IMR-90 (cell line): Measurements from ENCODE around the gene ESR1. TPM values are rescaled to one million over a fixed set of nuclear protein-coding genes. Genes with fewer than 3 reads are reported as not detected.

Experiments
- ATAC-seq: fragments of 200-7000 bp; cut with Tn5 transposase; 2 replicates; pipeline ENCODE4 v1.9.1; 2020; ENCODE audit warnings: low read depth, mild to moderate bottlenecking, moderate library complexity
- BruUV-seq: library from RNA; stranded (reverse); fragments of 400-500 nt; replicated peaks from 2 replicates; lab custom pipeline; 2021; lab: Mats Ljungman, UMichigan
- CTCF ChIA-PET: fragments of 300-600 bp; formaldehyde crosslinking; extraction: SDS; loops from one replicate; lab custom pipeline; 2021; ENCODE audit warnings: antibody characterized with exemption; lab: Yijun Ruan, JAX
- POLR2A ChIA-PET: fragments of 300-600 bp; sonication (Branson Sonifier 250); formaldehyde crosslinking; loops from one replicate; lab custom pipeline; 2022; ENCODE audit warnings: antibody characterized with exemption; ENCODE audit not compliant: unreplicated experiment; lab: Charles Lee
- DNase-seq: peaks from one replicate; pipeline ENCODE4 v3.0.0; 2013
- H2AFZ ChIP-seq: replicated peaks from 2 replicates; pipeline ENCODE3; 2013; ENCODE audit warnings: low read length, mild to moderate bottlenecking; ENCODE audit not compliant: poor library complexity
- H2AK5ac ChIP-seq: 2 replicates; pipeline ENCODE4 v1.6.1; 2013; ENCODE audit warnings: low read depth, low read length, inconsistent platforms
- H2AK9ac ChIP-seq: replicated peaks from 2 replicates; pipeline ENCODE3; 2013; ENCODE audit warnings: mild to moderate bottlenecking, low read depth, low read length, moderate library complexity; ENCODE audit not compliant: poor library complexity
- H2BK120ac ChIP-seq: 2 replicates; pipeline ENCODE4 v1.6.1; 2013; ENCODE audit warnings: low read depth, low read length, inconsistent platforms
- H2BK15ac ChIP-seq: 3 replicates; pipeline ENCODE4 v1.6.1; 2013; ENCODE audit warnings: low read depth, low read length, inconsistent platforms
- H2BK20ac ChIP-seq: 2 replicates; pipeline ENCODE4 v1.6.1; 2013; ENCODE audit warnings: low read depth, mild to moderate bottlenecking, inconsistent platforms, low read length, moderate library complexity
- H2BK5ac ChIP-seq: 2 replicates; pipeline ENCODE4 v1.6.1; 2013; ENCODE audit warnings: mild to moderate bottlenecking, low read depth, low read length, inconsistent platforms; ENCODE audit not compliant: poor library complexity, severe bottlenecking
- H3K14ac ChIP-seq: replicated peaks from 2 replicates; pipeline ENCODE4 v1.6.1; 2013; ENCODE audit warnings: low read depth, low read length, inconsistent platforms
- H3K18ac ChIP-seq: 2 replicates; pipeline ENCODE4 v1.6.1; 2013; ENCODE audit warnings: low read depth, low read length, control low read depth
- H3K23ac ChIP-seq: 2 replicates; pipeline ENCODE4 v1.6.1; 2013; ENCODE audit warnings: low read depth, low read length, inconsistent platforms
- H3K27ac ChIP-seq: 2 replicates; pipeline ENCODE4 v1.5.1; 2013; ENCODE audit warnings: mild to moderate bottlenecking, control low read depth, low read length; ENCODE audit not compliant: insufficient read depth
- H3K27me3 ChIP-seq: 2 replicates; pipeline ENCODE4 v1.6.1; 2013; ENCODE audit warnings: low read length; ENCODE audit not compliant: control insufficient read depth, insufficient read depth
- H3K36me3 ChIP-seq: 2 replicates; pipeline ENCODE4 v1.6.1; 2013; ENCODE audit warnings: low read length, mixed read lengths; ENCODE audit not compliant: control insufficient read depth, insufficient read depth
- H3K4ac ChIP-seq: 2 replicates; pipeline ENCODE4 v1.6.1; 2013; ENCODE audit warnings: low read depth, low read length, inconsistent platforms
- H3K4me1 ChIP-seq: 2 replicates; pipeline ENCODE4 v1.6.1; 2013; ENCODE audit warnings: low read length, mixed read lengths; ENCODE audit not compliant: control insufficient read depth, insufficient read depth
- H3K4me2 ChIP-seq: 2 replicates; pipeline ENCODE4 v1.6.1; 2013; ENCODE audit warnings: low read depth, mild to moderate bottlenecking, control low read depth, low read length, moderate library complexity
- H3K4me3 ChIP-seq: 2 replicates; pipeline ENCODE4 v1.5.1; 2013; ENCODE audit warnings: low read depth, mild to moderate bottlenecking, control low read depth, low read length, moderate library complexity; ENCODE audit not compliant: insufficient read depth
- H3K56ac ChIP-seq: 2 replicates; pipeline ENCODE4 v1.6.1; 2013; ENCODE audit warnings: low read length, inconsistent platforms; ENCODE audit not compliant: insufficient read depth; ENCODE audit errors: extremely low read depth
- H3K79me1 ChIP-seq, 2 experiments: 2 replicates each; pipeline ENCODE4 v1.6.1; 2013; ENCODE audit warnings: low read length in 2 of 2, inconsistent platforms in 1 of 2, low read depth in 1 of 2
- H3K9ac ChIP-seq: 2 replicates; pipeline ENCODE4 v1.6.1; 2013; ENCODE audit warnings: low read depth, low read length, control low read depth
- H3K9me1 ChIP-seq: 2 replicates; pipeline ENCODE4 v1.6.1; 2013; ENCODE audit warnings: low read length, inconsistent platforms; ENCODE audit not compliant: insufficient read depth
- H3K9me3 ChIP-seq: 2 replicates; pipeline ENCODE4 v1.6.1; 2013; ENCODE audit warnings: low read length; ENCODE audit not compliant: control insufficient read depth, insufficient read depth
- H4K20me1 ChIP-seq: 2 replicates; pipeline ENCODE4 v1.6.1; 2013; ENCODE audit warnings: low read length, inconsistent platforms; ENCODE audit not compliant: insufficient read depth
- H4K5ac ChIP-seq: 2 replicates; pipeline ENCODE4 v1.6.1; 2013; ENCODE audit warnings: mild to moderate bottlenecking, low read depth, low read length, control low read depth
- H4K8ac ChIP-seq, 2 experiments: 2 replicates each; pipeline ENCODE4 v1.6.1; 2013; ENCODE audit warnings: low read depth in 2 of 2, low read length in 2 of 2, control low read depth in 1 of 2, inconsistent platforms in 1 of 2
- H4K91ac ChIP-seq: 2 replicates; pipeline ENCODE4 v1.6.1; 2013; ENCODE audit warnings: low read depth, low read length, inconsistent platforms; ENCODE audit not compliant: insufficient read depth
- BHLHE40 ChIP-seq: fragments of 150-350 bp; IDR thresholded peaks from 2 replicates; pipeline ENCODE4 v1.6.1; 2016; ENCODE audit warnings: mild to moderate bottlenecking, low read depth, low read length
- CEBPB ChIP-seq: IDR thresholded peaks from 2 replicates; pipeline ENCODE4 v1.6.1; 2012; ENCODE audit warnings: low read depth, low read length, improper control_type of control experiment
- CTCF ChIP-seq: conservative IDR thresholded peaks from 2 replicates; pipeline ENCODE4 v1.5.1; 2012; ENCODE audit warnings: mild to moderate bottlenecking, low read depth, low read length, improper control_type of control experiment
- ELK1 ChIP-seq: fragments of 150-350 bp; IDR thresholded peaks from 2 replicates; pipeline ENCODE4 v1.6.1; 2016; ENCODE audit warnings: low read depth, mild to moderate bottlenecking, low read length, moderate library complexity, borderline replicate concordance
- MAFK ChIP-seq: IDR thresholded peaks from 2 replicates; pipeline ENCODE4 v1.6.1; 2012; ENCODE audit warnings: low read depth, low read length, improper control_type of control experiment
- MXI1 ChIP-seq: IDR thresholded peaks from 2 replicates; pipeline ENCODE4 v1.6.1; 2012; ENCODE audit warnings: low read depth, mild to moderate bottlenecking, low read length, moderate library complexity, borderline replicate concordance
- NFE2L2 ChIP-seq: fragments of 150-350 bp; IDR thresholded peaks from 2 replicates; pipeline ENCODE4 v1.6.1; 2016; ENCODE audit warnings: low read depth, mild to moderate bottlenecking, low read length
- POLR2A ChIP-seq: IDR thresholded peaks from 2 replicates; pipeline ENCODE4 v1.6.1; 2012; ENCODE audit warnings: mild to moderate bottlenecking, low read depth, low read length
- RCOR1 ChIP-seq: IDR thresholded peaks from 2 replicates; pipeline ENCODE4 v1.6.1; 2012; ENCODE audit warnings: mild to moderate bottlenecking, low read length, improper control_type of control experiment; ENCODE audit not compliant: insufficient replicate concordance
- USF2 ChIP-seq: fragments of 150-350 bp; IDR thresholded peaks from 2 replicates; pipeline ENCODE4 v1.6.1; 2017; ENCODE audit warnings: mild to moderate bottlenecking, antibody characterized with exemption, low read length, low read depth
- WGBS, 2 experiments: methylation state at CpG; one replicate each; pipeline versions ENCODE4 v1.1.5 to v1.1.7; 2013; ENCODE audit warnings: missing lambda C conversion rate in 2 of 2; ENCODE audit not compliant: insufficient read length in 1 of 2; ENCODE audit errors: extremely low coverage in 2 of 2; 5-methylcytosine and 5-hydroxymethylcytosine counted together
- dilution Hi-C: fragments of 300-500 bp; cut with HindIII; formaldehyde crosslinking; loops from one replicate; pipeline ENCODE4 v1.14.3; 2018; ENCODE audit warnings: low sequenced_read_pairs; ENCODE audit not compliant: unreplicated experiment
- in situ Hi-C: fragments of 300-500 bp; cut with MboI; formaldehyde crosslinking; loops from 3 replicates; pipeline ENCODE4 v1.14.3; 2019; ENCODE audit warnings: low sequenced_read_pairs, inconsistent platforms, mixed read lengths
- intact Hi-C: fragments of 100-400 bp; cut with micrococcal nuclease; formaldehyde crosslinking; loops from 2 replicates; pipeline ENCODE4 v1.10.0; 2022
- polyA plus RNA-seq, 3 experiments: library from polyadenylated mRNA; depleted of rRNA; stranded (reverse); fragments of >200 nt; gene quantifications; 2 replicates each; pipeline ENCODE4 v1.2.3, GENCODE V29; 2012; ENCODE audit warnings: low replicate concordance in 1 of 3
- total RNA-seq: library from RNA; depleted of rRNA; stranded (reverse); fragments of >200 nt; gene quantifications from 2 replicates; pipeline ENCODE4 v1.2.3, GENCODE V29; 2012

Gene ESR1
- total and polyA plus RNA-seq, 2 of the 4 experiments (the other 2 are of a cell fraction): not detected

GRCh38 chr6:152170702-152171667 lies 363.5 kb downstream of the ESR1 start:
- Histone ChIP-seq H2BK5ac (no peak overlapping the region), H3K4me3 (no peak overlapping the region), H3K4me2 (peak overlapping the region; percentile 1; the same call in 1 of the 2 replicates), H3K9ac (no peak overlapping the region), H2BK20ac (no peak overlapping the region), H2AK9ac (no peak overlapping the region), H2BK15ac (no peak overlapping the region), H4K5ac (no peak overlapping the region), H3K27me3 (no peaks in the 10 kb centered on the region), H2BK120ac (no peak overlapping the region), H3K79me1 (peaks cover 0 to 5% of the 10 kb centered on the region in 2 experiments; a peak in 1 of 4 replicates), H4K20me1 (no peaks in the 10 kb centered on the region), H4K91ac (no peak overlapping the region), H4K8ac (no peak overlapping the region), H3K23ac (no peak overlapping the region), H3K4me1 (no peaks in the 10 kb centered on the region), H3K9me1 (peaks cover 2% of the 10 kb centered on the region), H3K14ac (no peak overlapping the region), H3K56ac (no peak overlapping the region), H2AK5ac (no peak overlapping the region), H2AFZ (no peak overlapping the region), H3K36me3 (peaks cover 19% of the 10 kb centered on the region), H3K18ac (no peak overlapping the region), H3K4ac (no peak overlapping the region), H3K9me3 (no peaks in the 10 kb centered on the region), H3K27ac (no peak overlapping the region)
- POLR2A ChIA-PET: no interaction called here
- ATAC-seq: peak; percentile 61
- CTCF ChIA-PET: interaction anchor here (1.1 kb wide), 1 partner anchor 20 kb away, joined by 3 read pairs; no protein-coding TSS in a partner anchor
- BruUV-seq: no TSS peak
- peak; percentile 75 for DNase-seq
- WGBS, 2 experiments: 86% methylated on average over 5 of the region's 13 CpGs; no CpG with 5 or more reads in 1 of the 2 experiments
- dilution Hi-C loops: no loop called here
- TF ChIP-seq BHLHE40: peak; percentile 19; the same call in 1 of the 2 replicates
- no peak for TF ChIP-seq POLR2A
- no peak for TF ChIP-seq CEBPB
- TF ChIP-seq CTCF: no peak
- no peak for TF ChIP-seq USF2
- no peak for TF ChIP-seq ELK1
- TF ChIP-seq RCOR1: no peak
- TF ChIP-seq MXI1: 0 out of 2 replicates have a peak, but pooled peaks have one; percentile 12
- peak; percentile 34; the same call in 1 of the 2 replicates for TF ChIP-seq MAFK
- 0 out of 2 replicates have a peak, but pooled peaks have one; percentile 10 for TF ChIP-seq NFE2L2
- intact Hi-C loops: no loop called here
- in situ Hi-C loops: no loop called here
